Measurements from ENCODE around the gene SERPINA6.
"Not testable (repeated sequence)": the region's sequence is repeated elsewhere in the genome, so short reads cannot be mapped to it uniquely, and the experiment has no call there.

Gene SERPINA6

DNA sequence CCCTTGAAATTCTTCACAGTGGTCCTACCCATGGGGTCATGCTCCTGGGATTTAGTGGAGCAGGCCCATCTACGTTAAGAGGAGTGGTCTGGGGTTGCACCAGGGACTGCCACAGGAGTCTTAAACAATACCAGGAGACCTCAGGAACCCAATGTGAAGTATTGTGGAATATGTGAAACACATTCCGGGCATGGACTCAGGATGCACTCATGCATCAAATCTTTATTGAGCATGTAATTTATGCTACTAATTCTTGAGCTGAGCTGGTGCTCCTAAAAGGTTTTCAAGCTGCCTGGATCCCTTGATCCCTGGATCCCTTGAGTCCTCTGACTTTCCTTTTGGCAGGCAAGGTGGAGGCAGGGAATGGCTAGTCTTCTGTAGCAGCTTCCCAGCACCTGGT lies 38.9 kb downstream of the SERPINA6 start:
- DNase-seq (ENCODE audit: low read depth): no peak
- no peak overlapping the region for H3K4me3 ChIP-seq (ENCODE audit: low read length)
- TF ChIP-seq, protein P1, sequence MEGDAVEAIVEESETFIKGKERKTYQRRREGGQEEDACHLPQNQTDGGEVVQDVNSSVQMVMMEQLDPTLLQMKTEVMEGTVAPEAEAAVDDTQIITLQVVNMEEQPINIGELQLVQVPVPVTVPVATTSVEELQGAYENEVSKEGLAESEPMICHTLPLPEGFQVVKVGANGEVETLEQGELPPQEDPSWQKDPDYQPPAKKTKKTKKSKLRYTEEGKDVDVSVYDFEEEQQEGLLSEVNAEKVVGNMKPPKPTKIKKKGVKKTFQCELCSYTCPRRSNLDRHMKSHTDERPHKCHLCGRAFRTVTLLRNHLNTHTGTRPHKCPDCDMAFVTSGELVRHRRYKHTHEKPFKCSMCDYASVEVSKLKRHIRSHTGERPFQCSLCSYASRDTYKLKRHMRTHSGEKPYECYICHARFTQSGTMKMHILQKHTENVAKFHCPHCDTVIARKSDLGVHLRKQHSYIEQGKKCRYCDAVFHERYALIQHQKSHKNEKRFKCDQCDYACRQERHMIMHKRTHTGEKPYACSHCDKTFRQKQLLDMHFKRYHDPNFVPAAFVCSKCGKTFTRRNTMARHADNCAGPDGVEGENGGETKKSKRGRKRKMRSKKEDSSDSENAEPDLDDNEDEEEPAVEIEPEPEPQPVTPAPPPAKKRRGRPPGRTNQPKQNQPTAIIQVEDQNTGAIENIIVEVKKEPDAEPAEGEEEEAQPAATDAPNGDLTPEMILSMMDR (conservative IDR thresholded peaks at IDR 0.05; ENCODE audit: low read length): no peak

DNA sequence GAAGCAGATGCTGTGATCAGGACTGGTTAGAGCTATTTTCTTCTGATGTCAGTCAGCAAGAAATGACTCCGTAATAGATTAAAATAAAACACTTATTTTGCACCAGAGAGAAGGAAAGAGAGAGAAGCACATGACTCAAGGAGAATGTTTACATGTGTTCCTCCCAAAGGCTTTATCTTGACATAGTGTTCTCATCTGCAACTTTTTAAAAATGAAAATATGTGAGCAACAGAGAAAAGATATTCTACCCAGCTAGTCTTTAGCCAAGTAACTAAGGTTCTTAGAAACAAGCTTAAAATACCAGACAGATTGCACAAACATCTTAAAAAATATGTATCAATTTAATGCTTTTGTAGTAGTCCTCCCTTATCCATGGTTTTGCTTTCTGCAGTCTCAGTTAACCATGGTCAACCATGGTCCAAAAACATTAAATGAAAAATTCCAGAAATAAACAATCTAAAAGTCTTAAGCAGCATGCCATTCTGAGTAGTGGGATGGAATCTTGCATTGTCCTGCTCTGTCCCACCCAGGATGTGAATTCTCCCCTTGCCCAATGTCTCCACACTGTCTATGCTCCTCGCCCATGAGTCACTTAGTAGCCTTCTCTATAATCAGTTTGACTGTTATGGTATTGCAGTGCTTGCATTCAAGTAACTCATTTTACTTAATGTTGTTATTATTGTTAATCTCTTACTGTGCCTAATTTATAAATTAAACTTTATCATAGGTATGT lies 40.0 kb downstream of the SERPINA6 start:
- DNase-seq (ENCODE audit: low read depth): peak; percentile 16
- no peak overlapping the region for H3K4me3 ChIP-seq (ENCODE audit: low read length)
- TF ChIP-seq, protein P1 (conservative IDR thresholded peaks at IDR 0.05; ENCODE audit: low read length): no peak

DNA sequence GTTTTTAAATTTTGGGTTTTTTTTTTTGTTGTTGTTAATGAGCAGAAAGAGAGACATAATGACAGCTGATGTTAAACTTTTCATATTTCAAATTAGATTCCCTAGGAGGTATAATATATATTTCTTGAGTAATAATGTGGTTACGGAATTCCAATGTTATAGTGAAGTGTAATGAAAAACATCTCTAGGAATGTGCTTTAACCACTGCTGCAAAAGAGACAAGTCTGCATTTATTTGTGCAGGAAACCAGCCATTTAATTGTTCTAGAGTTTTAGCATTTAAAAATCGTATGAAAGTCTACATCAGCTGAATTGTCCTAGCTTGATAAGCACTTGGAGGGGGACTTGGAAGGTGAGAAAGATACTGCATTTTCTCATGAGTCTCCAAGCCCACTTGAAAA lies 44.4 kb downstream of the SERPINA6 start:
- peak; percentile 27 for DNase-seq (ENCODE audit: low read depth)
- TF ChIP-seq, protein P1 (conservative IDR thresholded peaks at IDR 0.05; ENCODE audit: low read length): no peak
- no peak overlapping the region for H3K4me3 ChIP-seq (ENCODE audit: low read length)

DNA sequence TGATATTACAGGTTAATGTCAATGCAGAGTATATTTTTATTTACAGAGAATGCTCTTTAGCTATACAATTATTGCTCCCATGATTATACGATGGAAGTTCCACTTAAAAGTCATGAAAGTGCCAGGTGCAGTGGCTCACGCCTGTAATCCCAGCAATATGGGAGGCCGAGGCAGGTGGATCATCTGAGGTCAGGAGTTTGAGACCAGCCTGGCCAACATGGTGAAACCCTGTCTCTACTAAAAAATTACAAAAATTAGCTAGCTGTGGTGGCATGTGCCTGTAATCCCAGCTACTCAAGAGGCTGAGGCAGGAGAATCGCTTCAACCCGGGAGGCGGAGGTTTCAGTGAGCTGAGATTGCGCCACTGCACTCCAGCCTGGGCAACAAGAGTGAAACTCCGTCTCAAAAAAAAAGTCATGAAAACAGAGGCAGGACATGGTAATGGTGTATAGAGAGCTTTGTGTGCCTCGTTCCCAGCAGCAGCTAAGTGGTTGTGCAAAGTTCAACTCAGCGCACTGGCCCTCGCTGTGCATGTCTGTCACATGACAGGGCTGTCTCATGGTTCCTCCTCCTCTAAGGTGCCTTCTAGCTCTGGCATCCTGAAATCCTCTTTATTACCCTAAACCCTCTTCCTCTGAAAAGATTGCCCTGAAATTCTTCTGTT lies 46.1 kb downstream of the SERPINA6 start:
- not testable (repeated sequence) for DNase-seq (ENCODE audit: low read depth); H3K4me3 ChIP-seq (ENCODE audit: low read length)

DNA sequence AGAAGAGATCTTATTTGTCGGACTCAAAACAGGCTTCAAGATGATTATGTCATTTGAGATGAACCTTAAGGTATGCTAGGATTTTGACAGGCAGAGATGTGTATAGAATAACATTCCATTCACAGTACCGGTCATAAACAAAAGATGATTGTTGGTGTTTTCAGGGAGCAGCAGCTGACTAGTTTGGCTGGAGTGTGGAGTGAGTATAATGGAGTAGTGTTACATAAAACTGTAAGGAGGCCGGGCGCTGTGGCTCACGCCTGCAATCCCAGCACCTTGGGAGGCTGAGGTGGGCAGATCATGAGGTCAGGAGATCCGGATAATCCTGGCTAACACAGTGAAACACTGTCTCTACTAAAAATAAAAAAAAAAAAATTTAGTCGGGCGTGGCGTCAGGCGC lies 54.0 kb downstream of the SERPINA6 start:
- no peak overlapping the region for H3K4me3 ChIP-seq (ENCODE audit: low read length)
- no peak for DNase-seq (ENCODE audit: low read depth)
- TF ChIP-seq, protein P1 (conservative IDR thresholded peaks at IDR 0.05; ENCODE audit: low read length): no peak

DNA sequence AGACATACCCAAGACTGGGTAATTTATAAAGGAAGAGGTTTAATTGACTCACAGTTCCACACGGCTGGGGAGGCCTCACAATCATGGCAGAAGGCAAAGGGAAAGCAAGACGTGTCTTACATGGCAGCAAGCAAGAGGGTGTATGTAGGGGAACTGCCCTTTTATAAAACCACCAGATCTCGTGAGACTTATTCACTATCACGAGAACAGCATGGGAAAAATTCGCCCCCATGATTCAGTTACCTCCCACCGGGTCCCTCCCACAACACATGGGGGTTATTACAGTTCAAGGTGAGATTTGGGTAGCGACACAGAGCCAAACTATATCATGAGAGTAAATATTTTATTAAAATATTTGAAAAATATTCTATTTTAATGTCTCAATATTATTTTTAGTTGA lies 54.6 kb downstream of the SERPINA6 start:
- not testable (repeated sequence) for H3K4me3 ChIP-seq (ENCODE audit: low read length); DNase-seq (ENCODE audit: low read depth)

DNA sequence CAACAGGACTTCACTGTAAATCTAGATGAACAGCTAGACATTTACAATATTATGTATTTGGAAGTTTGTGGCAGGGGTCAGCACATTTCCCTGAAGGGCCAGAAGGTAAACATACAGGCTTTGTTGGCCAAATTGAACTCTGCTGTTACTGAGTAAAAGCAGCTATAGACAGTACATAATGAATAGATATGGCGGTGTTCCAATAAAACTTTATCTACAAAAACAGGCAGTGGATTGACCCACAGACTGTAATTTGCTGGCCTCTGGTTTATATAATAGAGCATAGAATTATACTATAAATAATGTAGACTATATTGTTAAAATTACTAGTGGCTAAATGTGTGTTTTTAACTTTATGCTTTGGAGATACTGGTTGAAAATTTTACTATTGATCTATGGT lies 55.8 kb downstream of the SERPINA6 start:
- H3K4me3 ChIP-seq (ENCODE audit: low read length): no peak overlapping the region
- no peak for DNase-seq (ENCODE audit: low read depth)
- TF ChIP-seq, protein P1 (conservative IDR thresholded peaks at IDR 0.05; ENCODE audit: low read length): no peak

DNA sequence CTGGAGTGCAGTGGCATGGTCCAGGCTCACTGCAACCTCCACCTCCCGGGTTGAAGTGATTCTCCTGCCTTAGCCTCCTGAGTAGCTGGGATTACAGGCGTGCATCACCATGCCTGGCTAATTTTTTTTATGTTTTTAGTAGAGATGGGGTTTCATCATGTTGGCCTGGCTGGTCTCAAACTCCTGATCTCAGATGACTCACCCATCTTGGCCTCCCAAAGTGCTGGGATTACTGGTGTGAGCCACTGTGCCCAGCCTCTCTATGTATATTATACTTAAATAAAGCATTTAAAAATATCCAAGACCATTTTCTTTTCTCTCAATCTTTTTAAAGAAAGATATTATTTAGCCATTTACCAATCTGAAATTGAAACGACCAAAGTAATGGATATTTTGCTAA lies 58.9 kb downstream of the SERPINA6 start:
- H3K4me3 ChIP-seq (ENCODE audit: low read length): not testable (repeated sequence)

More for the DNA sequence above, 58.9 kb downstream of the SERPINA6 start:
- not testable (repeated sequence) for DNase-seq (ENCODE audit: low read depth)

All from AG10803 (cell line).